Subcutaneous adipose tissue (tissue), 4 donors: ENCODE results near the gene ATL3. TPM values are rescaled to one million over a fixed set of nuclear protein-coding genes. Genes with fewer than 3 reads are reported as not detected.

Experiments
- CTCF ChIP-seq: fragments of 450-650 bp; IDR thresholded peaks from one replicate; pipeline ENCODE4 v1.5.1; 2016; ENCODE audit warnings: low read depth, mild to moderate bottlenecking, control low read depth, antibody characterized with exemption, moderate library complexity
- small RNA-seq: library from RNA; depleted of rRNA; stranded (forward); fragments of <200 nt; gene quantifications from one replicate; pipeline ENCODE3, GENCODE V24; 2016
- total RNA-seq, 4 donors: library from RNA; depleted of rRNA; stranded (reverse); fragments of >200 nt; gene quantifications; one replicate each; pipeline ENCODE4 v1.1.0, GENCODE V29; 2016

The ATL3 gene
- total RNA-seq, 4 donors from 2014 or later, result 83.5 to 172 (median 118) TPM

- TF ChIP-seq CTCF, result no peak
These were observed 81.0 kb downstream of the ATL3 start for GRCh38 chr11:63590024-63590788.

- no peak for TF ChIP-seq CTCF
These were observed 82.2 kb downstream of the ATL3 start for GRCh38 chr11:63589000-63589399.

- no peak for TF ChIP-seq CTCF
These were observed 84.6 kb downstream of the ATL3 start for GRCh38 chr11:63586451-63587166.

GRCh38 chr11:63583357-63583677, 87.9 kb downstream of the ATL3 start:
- TF ChIP-seq CTCF, result no peak

DNA sequence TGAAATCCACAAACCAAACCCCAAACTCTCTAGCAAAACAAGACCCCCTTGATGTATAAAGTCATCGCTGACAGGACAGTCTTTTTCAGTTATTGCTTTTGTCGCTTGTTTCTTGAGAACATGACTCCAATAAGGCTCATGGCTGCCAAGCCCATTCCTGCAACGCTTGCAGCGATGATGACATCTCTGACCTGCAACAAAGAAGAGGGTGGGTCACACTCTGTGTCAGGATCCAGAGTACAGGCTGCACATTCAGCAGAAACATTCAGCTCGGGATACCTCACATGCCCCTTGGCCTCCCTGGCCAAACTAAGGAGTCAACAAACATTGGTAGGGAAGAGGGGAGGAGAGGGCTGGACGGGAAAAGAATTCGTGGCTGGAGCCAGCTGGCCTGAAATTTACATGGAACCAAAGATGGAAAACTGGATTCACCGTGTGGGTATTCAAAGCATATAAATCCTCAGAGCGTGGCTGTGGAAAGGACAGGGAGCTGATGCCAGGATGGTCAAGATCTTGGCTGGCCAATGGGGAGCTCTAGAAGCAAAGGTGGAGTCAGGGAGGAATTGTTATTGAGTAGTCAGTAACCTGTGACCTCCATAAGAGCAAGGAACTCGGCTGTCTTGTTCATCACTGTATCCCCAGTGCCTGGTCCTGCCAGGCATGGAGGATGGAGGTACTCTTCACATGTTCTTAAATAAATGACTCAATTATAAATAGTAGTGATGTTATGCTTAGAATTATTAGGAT, 96.1 kb downstream of the ATL3 start:
- TF ChIP-seq CTCF, result no peak

Small RNAs within 50 kb of the gene (small RNA-seq; reads per million reads assigned to genes)
- gene AP000753.3, result not detected

Other genes starting within 250 kb of the ATL3 start
- gene PLAAT5, start 180.2 kb downstream of the ATL3 start, total RNA-seq, result 10 to 100 TPM; 38.2 to 59.5 (median 42.9) TPM
- gene LGALS12, start 165.3 kb downstream of the ATL3 start, total RNA-seq, result 100 to 1,000 TPM in 1 of 4 donors, 10 to 100 TPM in 3; 30.2 to 230 (median 71.0) TPM
- gene PLAAT4, start 134.6 kb downstream of the ATL3 start, total RNA-seq, result 10 to 100 TPM in 3 of 4 donors, 1 to 10 TPM in 1; 9.9 to 21.2 (median 15.4) TPM
- gene PLAAT2, start 108.0 kb downstream of the ATL3 start, total RNA-seq, result not detected
- gene PLAAT3, start 56.9 kb downstream of the ATL3 start, total RNA-seq, result 100 to 1,000 TPM; 278 to 514 (median 407) TPM
- 100 to 1,000 TPM; 179 to 283 (median 224) TPM for gene RTN3, start 10.1 kb upstream of the ATL3 start, total RNA-seq
- 10 to 100 TPM in 2 of 4 donors, 1 to 10 TPM in 2; 5.1 to 16.2 (median 8.7) TPM for gene ZFTA, start 97.4 kb upstream of the ATL3 start, total RNA-seq
- 1 to 10 TPM; 4.6 to 7.3 (median 5.0) TPM for gene SPINDOC, start 142.1 kb upstream of the ATL3 start, total RNA-seq
- 10 to 100 TPM in 3 of 4 donors, 1 to 10 TPM in 1; 9.9 to 16.4 (median 13.3) TPM for gene MARK2, start 167.7 kb upstream of the ATL3 start, total RNA-seq
- under 1 TPM in 1 of 4 donors, not detected in 3; 0.88 TPM for gene RCOR2, start 245.8 kb upstream of the ATL3 start, total RNA-seq